ENCODE data around the gene RPS5.

- no peak for TF ChIP-seq CTCF (IDR thresholded peaks at IDR 0.05; ENCODE audit: low read length)
- no peak for TF ChIP-seq EZH2 (optimal IDR thresholded peaks at IDR 0.05; ENCODE audit: low read depth, low read length)
Measured at GRCh38 chr19:58440556-58440955, 53.5 kb downstream of the RPS5 start.
